Left kidney (tissue), 2 donors: ENCODE results near the gene PDZRN3. TPM values are rescaled to one million over a fixed set of nuclear protein-coding genes. Genes with fewer than 3 reads are reported as not detected.

ENCODE experiments used
- DNase-seq: peaks from one replicate; pipeline ENCODE4 v3.0.0-alpha.2; 2013
- polyA plus RNA-seq: library from polyadenylated mRNA; unstranded; fragments of 120-200 nt; gene quantifications from one replicate; pipeline ENCODE4 v1.2.1, GENCODE V29; 2013; ENCODE audit not compliant: insufficient read length

Gene PDZRN3
- polyA plus RNA-seq, 1 donor = 48.5 TPM

DNA sequence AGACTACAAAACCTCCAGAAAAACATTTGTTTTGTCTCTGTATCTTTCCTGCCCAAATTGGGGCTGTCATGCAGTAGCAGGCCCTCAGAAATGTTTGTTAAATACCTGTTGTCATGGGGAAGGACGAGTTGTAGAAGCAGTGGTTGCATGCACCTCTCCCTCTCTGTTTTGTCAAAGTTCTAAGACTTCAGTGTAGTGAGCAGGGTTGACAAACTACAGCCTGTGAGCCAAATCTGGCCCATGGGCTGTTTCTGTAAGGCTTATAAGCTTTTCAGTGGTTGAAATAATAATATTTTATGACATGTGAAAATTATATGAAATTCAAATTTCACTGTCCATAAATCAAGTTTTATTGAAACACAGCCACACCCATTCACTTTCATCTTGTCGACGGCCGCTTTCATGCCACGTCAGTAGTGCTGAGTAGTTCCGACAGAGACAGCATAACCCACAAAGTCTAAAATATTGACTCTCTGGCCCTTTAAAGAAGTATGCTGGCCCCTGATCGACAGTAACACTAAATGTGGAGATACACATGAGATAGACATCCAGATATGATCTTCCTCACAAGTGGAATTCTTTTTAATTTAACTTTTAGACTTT, 102.9 kb downstream of the PDZRN3 start:
- DNase-seq = no peak

DNA sequence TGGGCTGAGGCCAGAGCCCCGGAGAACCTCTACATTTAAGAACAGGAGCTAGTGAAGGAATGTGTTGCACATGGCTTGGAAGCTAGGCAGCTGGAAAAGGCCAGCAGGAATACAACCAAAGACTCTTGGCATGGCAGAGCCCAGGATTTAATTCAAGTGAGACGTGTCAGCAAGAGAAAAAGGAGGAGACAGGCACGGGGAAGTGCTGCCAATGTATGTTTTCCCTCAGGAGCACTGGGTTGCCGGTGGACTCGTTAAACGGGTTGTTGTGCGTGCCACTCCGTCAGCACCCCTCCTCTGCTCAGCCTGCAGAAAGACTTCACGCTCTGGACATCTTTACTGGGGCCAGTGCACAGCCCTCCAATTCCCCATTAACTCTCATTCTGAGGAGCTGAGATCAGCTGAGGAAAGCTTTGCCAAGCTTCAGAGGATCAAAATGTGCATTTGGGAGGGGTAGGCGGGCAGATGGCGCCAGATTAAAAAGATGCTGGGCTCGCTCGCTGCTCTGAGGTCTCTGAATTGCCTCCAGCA, 103.7 kb downstream of the PDZRN3 start:
- DNase-seq = no peak

GRCh38 chr3:73516631-73517030, 108.1 kb downstream of the PDZRN3 start:
- DNase-seq = no peak

DNA sequence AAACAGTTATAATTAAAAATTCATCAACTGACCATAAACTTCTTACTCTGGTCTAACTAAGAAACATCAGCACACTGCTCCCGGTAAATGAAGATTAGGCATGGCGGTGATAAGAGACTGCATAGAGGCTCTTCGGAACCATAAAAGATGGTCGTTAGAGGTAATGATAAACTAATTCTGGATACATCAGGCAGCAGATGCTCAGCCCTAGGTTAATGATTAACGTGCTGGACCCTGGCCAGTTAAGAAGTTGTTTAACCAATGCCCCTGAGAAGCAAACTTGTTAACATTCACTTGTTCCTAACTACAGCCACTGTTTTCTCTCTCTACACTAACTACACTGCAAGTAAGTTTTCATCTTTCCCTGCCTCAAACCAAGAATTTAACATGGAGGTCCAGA, 111.5 kb downstream of the PDZRN3 start:
- DNase-seq = peak; percentile 69

DNA sequence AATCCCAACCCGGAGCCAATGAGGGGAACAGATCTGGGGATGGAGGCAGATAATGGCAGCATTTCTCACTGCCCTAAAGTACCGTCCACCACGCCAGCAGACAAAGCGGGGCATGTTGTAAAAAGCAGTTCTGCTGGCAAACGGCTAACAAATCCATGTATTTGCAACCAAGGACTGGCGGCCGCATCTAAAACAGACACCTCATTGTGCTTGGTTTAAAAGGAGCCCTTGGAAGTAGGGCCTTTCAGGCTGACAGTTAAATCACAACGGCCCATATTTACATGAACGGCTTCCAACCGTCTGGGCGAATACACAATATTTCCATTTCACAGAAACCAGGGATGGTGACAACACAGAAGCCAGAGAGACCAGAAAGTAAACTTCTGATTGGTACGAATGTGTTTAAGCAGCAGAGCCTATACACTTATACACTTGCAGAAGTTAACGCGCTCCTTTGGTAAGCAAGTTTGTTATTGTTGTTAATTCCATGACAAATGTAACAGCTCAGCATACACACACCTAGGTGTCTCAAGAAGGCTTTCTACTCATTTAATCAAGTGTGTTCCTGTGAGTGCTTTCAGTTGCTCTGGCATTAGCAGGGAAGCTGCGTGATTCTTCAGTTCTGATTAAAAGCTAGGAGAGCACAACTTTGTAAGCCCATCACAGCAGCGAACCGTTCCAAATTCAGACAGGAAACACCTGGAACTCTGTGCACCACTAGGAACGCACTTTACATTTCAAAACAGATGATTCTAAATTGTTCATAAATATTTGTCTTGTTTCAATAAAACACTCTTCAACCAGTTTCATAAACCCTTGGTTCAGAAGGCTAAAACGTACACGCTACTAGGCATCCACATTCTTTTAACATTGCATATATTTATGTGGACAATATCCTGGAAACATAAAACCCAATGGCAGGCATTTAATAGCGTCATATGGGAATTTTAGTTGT, 112.9 kb downstream of the PDZRN3 start:
- DNase-seq = no peak

DNA sequence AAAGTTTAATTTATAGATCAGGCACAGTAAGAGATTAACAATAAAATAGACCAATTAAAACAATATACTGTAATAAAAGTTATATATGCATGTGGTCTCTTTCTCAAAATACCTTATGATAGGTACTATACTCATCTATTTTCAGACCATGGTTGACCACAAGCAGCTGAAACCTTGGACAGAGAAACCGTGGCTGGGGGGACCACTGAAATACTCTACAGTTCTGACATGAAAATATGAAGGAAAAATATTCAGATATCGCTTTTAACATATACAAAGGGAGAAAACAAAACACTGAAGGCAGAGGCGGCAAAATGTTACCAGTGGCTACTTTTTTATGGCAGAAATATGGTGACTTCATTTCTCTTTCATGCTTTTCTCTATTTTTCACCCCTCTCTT, 114.0 kb downstream of the PDZRN3 start:
- no peak for DNase-seq

GRCh38 chr3:73510334-73510733, 114.4 kb downstream of the PDZRN3 start:
- no peak for DNase-seq

- DNase-seq = no peak
Measured at GRCh38 chr3:73509816-73510215, 114.9 kb downstream of the PDZRN3 start.

DNA sequence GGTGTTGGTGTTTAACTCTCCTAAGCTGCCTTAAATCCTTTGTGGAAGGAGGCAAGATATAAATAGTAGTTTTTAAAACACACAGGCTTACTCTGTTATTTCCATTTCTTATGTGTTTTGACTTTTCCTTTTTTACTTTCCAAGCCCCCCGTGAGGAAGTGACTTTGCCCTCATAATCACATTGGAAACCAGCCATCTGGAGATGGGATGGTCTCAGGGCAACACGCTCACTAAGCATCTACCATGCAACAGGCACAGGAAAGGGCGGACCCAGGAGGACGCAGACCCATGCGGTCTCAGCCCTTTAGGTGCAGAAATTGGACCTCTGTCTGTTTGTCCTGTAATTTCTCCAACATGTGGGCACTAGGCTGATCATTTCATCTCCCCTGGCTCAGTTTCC, 115.7 kb downstream of the PDZRN3 start:
- no peak for DNase-seq

- peak; percentile 69 for DNase-seq
Measured at GRCh38 chr3:73508330-73508954, 116.3 kb downstream of the PDZRN3 start.

GRCh38 chr3:73504852-73505251, 119.9 kb downstream of the PDZRN3 start:
- no peak for DNase-seq

DNA sequence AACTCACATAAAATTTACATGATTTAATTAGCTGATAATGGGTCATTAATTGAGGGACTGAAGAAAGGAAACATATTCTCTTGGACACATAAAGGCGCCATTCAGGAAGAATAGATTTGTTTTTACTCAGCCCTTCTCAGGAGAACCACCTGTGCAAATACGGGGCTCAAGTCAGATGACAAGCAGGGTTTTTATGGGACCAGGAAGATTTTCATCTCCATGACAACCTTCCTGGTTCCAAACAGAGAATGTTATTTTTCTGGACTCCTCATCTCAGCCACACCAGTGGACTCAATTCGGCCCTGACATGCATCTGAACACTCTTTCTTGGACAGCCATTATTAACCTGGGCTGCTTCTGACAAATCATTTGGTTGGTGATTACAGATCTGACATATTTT, 120.5 kb downstream of the PDZRN3 start:
- no peak for DNase-seq

DNA sequence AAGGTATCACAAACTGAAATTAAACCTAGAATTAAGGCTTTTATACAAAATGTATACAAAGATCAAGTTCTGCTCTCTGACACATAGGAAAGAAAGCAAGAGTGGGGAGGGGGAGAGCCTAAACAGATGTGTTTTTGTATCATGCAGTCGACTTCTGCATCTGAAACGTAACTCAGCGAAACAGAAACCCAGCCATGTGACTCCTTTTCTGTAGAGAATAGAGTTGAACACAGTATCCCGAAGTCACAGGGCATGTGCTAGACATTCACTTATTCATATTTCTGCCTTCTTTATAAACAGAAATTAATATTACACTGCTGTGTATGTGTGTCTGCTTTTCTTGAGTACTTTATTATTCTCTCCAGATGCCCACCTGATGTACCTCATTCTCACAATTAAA, 121.0 kb downstream of the PDZRN3 start:
- DNase-seq = no peak

DNA sequence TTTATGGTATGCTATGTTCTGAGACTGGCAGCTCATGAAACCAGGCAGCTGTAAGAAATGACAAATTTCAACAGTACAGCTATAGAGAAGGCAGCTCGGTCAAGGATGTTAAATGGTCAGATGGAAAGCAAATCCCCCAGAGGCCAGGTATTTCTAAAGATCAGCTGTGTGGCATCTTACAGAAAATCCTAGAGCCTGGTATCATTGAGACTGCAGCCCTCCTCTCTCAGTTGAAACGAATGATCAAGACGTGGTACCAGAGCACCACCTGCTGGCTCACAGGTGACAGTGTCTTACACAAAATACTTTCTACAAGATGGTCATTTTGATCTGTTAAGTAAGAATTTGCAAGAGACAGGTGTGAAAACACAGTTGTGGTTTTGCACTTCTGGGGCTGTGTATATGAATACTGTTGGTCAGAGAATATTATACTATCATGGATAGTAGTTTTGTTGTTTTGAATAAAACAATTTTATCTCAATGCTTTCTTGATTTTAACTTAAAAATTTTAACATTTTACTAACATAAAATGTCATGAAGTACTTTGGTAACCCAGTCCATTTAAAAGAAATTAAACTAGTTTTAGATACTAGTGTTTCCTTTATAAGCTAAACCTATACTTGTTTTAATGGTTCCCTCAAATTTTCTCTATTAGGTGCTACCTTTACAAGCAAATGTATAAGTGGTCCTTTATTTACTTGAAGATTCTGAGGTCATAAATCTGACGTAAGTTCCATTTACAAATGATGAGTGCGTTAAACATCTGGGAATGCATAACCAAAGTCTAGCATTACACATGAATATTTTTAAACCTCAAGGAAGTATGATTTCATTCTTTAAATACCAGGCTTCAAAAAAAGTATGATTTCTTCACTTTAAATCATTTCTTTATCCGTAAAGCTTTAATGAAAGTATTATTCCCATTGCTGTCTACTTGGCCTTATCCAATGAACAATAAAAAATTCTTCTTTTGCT, 121.8 kb downstream of the PDZRN3 start:
- peak; percentile 76 for DNase-seq

GRCh38 chr3:73500321-73500720, 124.4 kb downstream of the PDZRN3 start:
- no peak for DNase-seq

DNA sequence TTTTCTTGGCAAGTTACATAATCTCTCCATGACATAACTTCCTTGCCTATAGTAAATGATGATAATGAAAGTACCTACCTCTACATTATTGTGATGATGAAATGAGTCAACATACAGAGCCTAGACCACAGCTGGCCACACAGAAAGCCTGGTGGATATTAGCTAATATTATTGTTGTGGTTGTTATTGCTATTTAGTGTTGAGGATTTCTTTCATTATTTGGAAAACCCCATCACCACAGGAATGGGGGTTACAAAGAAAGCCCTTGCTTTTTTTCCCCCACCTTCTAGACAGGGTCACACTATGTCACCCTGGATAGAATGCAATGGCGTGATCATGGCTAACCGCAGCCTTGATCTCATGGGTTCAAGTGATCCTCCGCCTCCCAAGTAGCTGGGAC, 125.0 kb downstream of the PDZRN3 start:
- no peak for DNase-seq

DNA sequence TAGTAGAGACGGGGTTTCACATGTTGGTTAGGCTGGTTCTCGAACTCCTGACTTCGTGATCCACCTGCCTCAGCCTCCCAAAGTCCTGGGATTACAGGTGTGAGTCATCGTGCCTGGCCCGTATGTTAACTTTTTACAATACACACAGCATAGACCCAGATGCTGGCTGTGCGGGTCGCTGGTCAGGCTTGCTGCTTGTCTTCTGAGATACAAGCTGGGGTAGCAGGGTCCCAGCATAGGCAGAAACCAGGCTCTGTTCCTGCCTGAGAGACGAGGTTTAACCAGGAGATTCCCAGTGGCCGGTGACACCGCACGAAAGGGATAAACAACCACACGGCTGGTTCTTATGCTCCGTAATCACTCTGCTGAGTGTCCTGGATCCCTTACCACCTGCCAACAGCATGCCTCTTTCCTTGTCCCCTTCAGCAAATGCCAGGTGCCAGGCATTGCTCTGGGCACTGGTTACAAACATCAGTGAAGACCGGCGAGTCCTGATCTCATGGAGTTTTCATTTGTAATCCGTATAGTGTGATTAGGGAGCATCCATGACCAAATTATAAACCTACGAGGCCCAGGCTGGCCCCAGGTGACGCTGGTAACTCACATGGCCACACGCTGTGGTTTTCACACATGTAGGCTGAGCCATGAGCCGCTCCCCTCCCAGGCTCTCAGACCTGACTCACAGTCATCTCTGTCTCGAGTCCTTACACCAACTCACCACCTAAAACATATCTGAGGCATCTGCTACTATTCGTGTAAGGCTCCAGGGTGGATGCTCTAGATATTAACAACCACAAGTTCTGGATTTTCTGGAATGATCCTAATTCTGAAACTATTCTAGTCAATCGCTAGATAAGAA, 125.7 kb downstream of the PDZRN3 start:
- no peak for DNase-seq

- DNase-seq = no peak
Measured at GRCh38 chr3:73497646-73498406, 126.9 kb downstream of the PDZRN3 start.

DNA sequence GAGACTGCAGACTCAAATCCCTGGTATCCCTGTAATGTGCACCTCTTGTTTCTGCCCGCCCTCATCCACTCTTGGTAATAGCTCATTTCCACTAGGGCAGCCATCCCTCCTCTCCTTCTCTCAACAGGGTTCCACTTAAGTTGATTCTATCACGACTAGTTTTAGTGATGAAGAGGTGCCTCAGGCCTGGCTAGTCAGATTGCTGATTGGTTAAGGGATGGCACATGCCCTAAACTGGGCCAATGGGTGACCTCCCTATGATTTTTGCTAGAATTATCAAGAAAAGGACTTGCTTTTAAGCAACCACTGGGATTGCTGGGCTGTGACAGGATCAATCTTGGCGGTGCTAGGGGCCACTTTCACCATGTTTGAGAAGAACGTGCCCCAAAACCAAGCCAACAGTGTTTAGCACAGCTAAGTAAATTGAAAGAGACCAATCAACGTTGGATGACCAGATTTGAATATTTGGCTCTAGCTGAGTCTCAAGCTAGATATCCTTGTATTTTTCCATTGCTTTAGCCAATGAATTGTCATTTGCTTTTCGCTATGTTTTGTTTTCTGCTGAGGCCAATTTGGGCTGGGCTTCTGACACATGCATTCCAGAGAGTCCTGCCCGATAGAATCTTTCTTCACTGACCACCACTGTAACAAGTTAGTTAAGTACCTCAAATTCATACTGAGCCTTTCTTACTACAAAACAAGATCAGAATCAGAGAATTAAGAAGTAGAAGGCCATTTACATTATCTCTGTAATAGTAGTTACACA, 131.0 kb downstream of the PDZRN3 start:
- no peak for DNase-seq
